Astrocyte of the spinal cord (primary cell): ENCODE data around the gene EPS8.

Experiments used
- DNase-seq: peaks from one replicate; pipeline ENCODE4 v3.0.0; 2011; ENCODE audit warnings: low read depth, low spot score
- H3K4me3 ChIP-seq: 2 replicates; pipeline ENCODE4 v1.5.1; 2011; ENCODE audit warnings: low read depth, mild to moderate bottlenecking, low read length, moderate library complexity
- CTCF ChIP-seq: IDR thresholded peaks from 2 replicates; pipeline ENCODE4 v1.5.1; 2012; ENCODE audit warnings: low read depth, mild to moderate bottlenecking, low read length, inconsistent platforms
- in situ Hi-C: cut with HindIII; loops from 2 replicates; pipeline ENCODE4 v1.10.0; 2017; ENCODE audit warnings: low sequenced_read_pairs

The EPS8 gene

GRCh38 chr12:15682826-15683225 is 106.4 kb downstream of the EPS8 start:
- no peak for DNase-seq
- no peak overlapping the region for H3K4me3 ChIP-seq
- no peak for TF ChIP-seq CTCF
- in situ Hi-C loops, result no loop called here

- H3K4me3 ChIP-seq, result no peak overlapping the region
- in situ Hi-C loops, result no loop called here
- TF ChIP-seq CTCF, result no peak
- peak; percentile 66 for DNase-seq
Observed at GRCh38 chr12:15679151-15679550, 110.0 kb downstream of the EPS8 start.

GRCh38 chr12:15677726-15678201 is 111.4 kb downstream of the EPS8 start:
- DNase-seq, result no peak
- TF ChIP-seq CTCF, result no peak
- no peak overlapping the region for H3K4me3 ChIP-seq
- in situ Hi-C loops, result no loop called here

- in situ Hi-C loops, result no loop called here
- H3K4me3 ChIP-seq, result no peak overlapping the region
- peak; percentile 80 for DNase-seq
- TF ChIP-seq CTCF, result no peak
Observed at GRCh38 chr12:15677228-15677627, 112.0 kb downstream of the EPS8 start.

- H3K4me3 ChIP-seq, result no peak overlapping the region
- DNase-seq, result no peak
- in situ Hi-C loops, result no loop called here
- no peak for TF ChIP-seq CTCF
Observed at GRCh38 chr12:15672671-15673270, 116.4 kb downstream of the EPS8 start.

GRCh38 chr12:15670756-15671155 is 118.4 kb downstream of the EPS8 start:
- no peak for DNase-seq
- in situ Hi-C loops, result no loop called here

More at GRCh38 chr12:15670756-15671155, 118.4 kb downstream of the EPS8 start:
- no peak for TF ChIP-seq CTCF
- no peak overlapping the region for H3K4me3 ChIP-seq
